Esophagus (tissue), 2 donors: ENCODE data around the gene YY1. TPM values are rescaled to one million over a fixed set of nuclear protein-coding genes. Genes with fewer than 3 reads are reported as not detected.

ENCODE experiments used
- H3K27ac ChIP-seq, 2 donors: one replicate each; pipeline ENCODE4 v1.5.1; 2013; ENCODE audit warnings: low read depth in 2 of 2, mild to moderate bottlenecking in 2 of 2, inconsistent platforms in 1 of 2, low read length in 1 of 2, moderate library complexity in 1 of 2
- H3K27me3 ChIP-seq, 2 donors: one replicate each; pipeline ENCODE4 v1.6.1; 2013; ENCODE audit warnings: low read length in 2 of 2, control low read depth in 1 of 2, mild to moderate bottlenecking in 1 of 2; ENCODE audit not compliant: insufficient read depth in 2 of 2, control insufficient read depth in 1 of 2
- H3K36me3 ChIP-seq, 2 donors: one replicate each; pipeline ENCODE4 v1.6.1; 2013; ENCODE audit warnings: low read length in 1 of 2; ENCODE audit not compliant: control insufficient read depth in 2 of 2, insufficient read depth in 2 of 2
- H3K4me1 ChIP-seq, 2 donors: one replicate each; pipeline ENCODE4 v1.6.1; 2013; ENCODE audit warnings: low read length in 1 of 2; ENCODE audit not compliant: control insufficient read depth in 2 of 2, insufficient read depth in 2 of 2
- H3K4me3 ChIP-seq, 2 donors: one replicate each; pipeline ENCODE4 v1.5.1; 2013; ENCODE audit warnings: low read length in 2 of 2, mild to moderate bottlenecking in 2 of 2, low read depth in 1 of 2, moderate library complexity in 1 of 2
- H3K9me3 ChIP-seq, 2 donors: one replicate each; pipeline ENCODE4 v1.6.1; 2013; ENCODE audit warnings: mild to moderate bottlenecking in 2 of 2, low read depth in 1 of 2, low read length in 1 of 2, moderate library complexity in 1 of 2; ENCODE audit not compliant: control insufficient read depth in 2 of 2, insufficient read depth in 1 of 2
- WGBS, 2 donors: extraction: QIAGEN DNeasy Blood & Tissue Kit; methylation state at CpG; one replicate each; pipeline ENCODE4 v1.1.7; 2013; 5-methylcytosine and 5-hydroxymethylcytosine counted together
- polyA plus RNA-seq, 2 donors: library from polyadenylated mRNA; stranded (reverse); fragments of 200-250 nt; gene quantifications; one replicate each; pipeline ENCODE4 v1.2.3, GENCODE V29; 2013
- donor health status: healthy with polysubstance abuse.
- donor health status: Bipolar disorder and iron deficiency.

Gene YY1
- polyA plus RNA-seq, 2 donors, result 24.7 to 36.9 TPM

- Histone ChIP-seq H3K4me3 (peak overlapping the region; percentile 84 to 100), H3K27ac (peak overlapping the region; percentile 94 to 96), H3K36me3 (no peaks in the 10 kb centered on the region), H3K4me1 (peaks cover 0 to 3% of the 10 kb centered on the region in 2 donors), H3K9me3 (no peaks in the 10 kb centered on the region), H3K27me3 (no peaks in the 10 kb centered on the region)
- WGBS, 2 donors, result 0 to 1% methylated on average over 40 to 115 of the region's 115 CpGs
Observed at GRCh38 chr14:100239840-100240667, 1.1 kb downstream of the YY1 start.

GRCh38 chr14:100240668-100241032 is 1.7 kb downstream of the YY1 start:
- 1% methylated on average over 13 of the region's 13 CpGs for WGBS, 2 donors
- Histone ChIP-seq H3K36me3 (no peaks in the 10 kb centered on the region), H3K27ac (peak overlapping the region; percentile 94 to 96), H3K4me1 (peaks cover 0 to 3% of the 10 kb centered on the region in 2 donors), H3K9me3 (no peaks in the 10 kb centered on the region), H3K4me3 (peak overlapping the region; percentile 50 to 84), H3K27me3 (no peaks in the 10 kb centered on the region)

- 24% methylated on average over 3 of the region's 3 CpGs for WGBS, 2 donors
- Histone ChIP-seq H3K27me3 (no peaks in the 10 kb centered on the region), H3K4me3 (peak overlapping the region in 1 of 2 donors; percentile 84), H3K4me1 (peaks cover 4 to 6% of the 10 kb centered on the region in 2 donors), H3K36me3 (no peaks in the 10 kb centered on the region), H3K9me3 (no peaks in the 10 kb centered on the region), H3K27ac (peak overlapping the region; percentile 21 to 61)
Observed at GRCh38 chr14:100241279-100241678, 2.3 kb downstream of the YY1 start.

- H3K4me3 ChIP-seq, result no peak overlapping the region
- no peaks in the 10 kb centered on the region for H3K9me3 ChIP-seq
- no peaks in the 10 kb centered on the region for H3K36me3 ChIP-seq
- WGBS, 2 donors, result 76 to 86% methylated on average over 3 of the region's 3 CpGs
- no peaks in the 10 kb centered on the region for H3K27me3 ChIP-seq
- peaks cover 4 to 7% of the 10 kb centered on the region in 2 donors for H3K4me1 ChIP-seq
- no peak overlapping the region for H3K27ac ChIP-seq
Observed at GRCh38 chr14:100243020-100243419, 4.1 kb downstream of the YY1 start.

- H3K36me3 ChIP-seq, result no peaks in the 10 kb centered on the region
- H3K9me3 ChIP-seq, result no peaks in the 10 kb centered on the region
- H3K27ac ChIP-seq, result peak overlapping the region in 1 of 2 donors; percentile 55
- no peaks in the 10 kb centered on the region for H3K27me3 ChIP-seq
- H3K4me3 ChIP-seq, result no peak overlapping the region
- WGBS, 2 donors, result 20 to 32% methylated on average over 3 of the region's 3 CpGs
- peaks cover 4 to 7% of the 10 kb centered on the region in 2 donors for H3K4me1 ChIP-seq
Observed at GRCh38 chr14:100246809-100247428, 8.0 kb downstream of the YY1 start.

GRCh38 chr14:100250732-100251465 is 12.0 kb downstream of the YY1 start:
- no peaks in the 10 kb centered on the region for H3K9me3 ChIP-seq
- 86 to 91% methylated on average over 2 of the region's 2 CpGs for WGBS, 2 donors
- no peak overlapping the region for H3K27ac ChIP-seq
- no peaks in the 10 kb centered on the region for H3K36me3 ChIP-seq
- H3K27me3 ChIP-seq, result no peaks in the 10 kb centered on the region
- H3K4me3 ChIP-seq, result no peak overlapping the region
- H3K4me1 ChIP-seq, result peaks cover 4% of the 10 kb centered on the region in 2 donors

GRCh38 chr14:100252684-100253083 is 13.7 kb downstream of the YY1 start:
- H3K9me3 ChIP-seq, result no peaks in the 10 kb centered on the region
- no peaks in the 10 kb centered on the region for H3K27me3 ChIP-seq
- no peak overlapping the region for H3K27ac ChIP-seq
- no peaks in the 10 kb centered on the region for H3K4me1 ChIP-seq
- H3K36me3 ChIP-seq, result no peaks in the 10 kb centered on the region
- no peak overlapping the region for H3K4me3 ChIP-seq

GRCh38 chr14:100256339-100256895 is 17.5 kb downstream of the YY1 start:
- H3K4me1 ChIP-seq, result no peaks in the 10 kb centered on the region
- no peak overlapping the region for H3K4me3 ChIP-seq
- WGBS, 2 donors, result 93% methylated on average over 3 of the region's 3 CpGs
- H3K27me3 ChIP-seq, result no peaks in the 10 kb centered on the region
- no peak overlapping the region for H3K27ac ChIP-seq
- H3K36me3 ChIP-seq, result no peaks in the 10 kb centered on the region
- no peaks in the 10 kb centered on the region for H3K9me3 ChIP-seq

GRCh38 chr14:100261621-100262020 is 22.7 kb downstream of the YY1 start:
- WGBS, 2 donors, result 82 to 88% methylated on average over 3 of the region's 3 CpGs
- Histone ChIP-seq H3K27me3 (no peaks in the 10 kb centered on the region), H3K4me1 (peaks cover 0 to 6% of the 10 kb centered on the region in 2 donors), H3K27ac (no peak overlapping the region), H3K9me3 (no peaks in the 10 kb centered on the region), H3K36me3 (peaks cover 7 to 13% of the 10 kb centered on the region in 2 donors), H3K4me3 (no peak overlapping the region)
